ENCODE data around the gene ZNF267. TPM values are rescaled to one million over a fixed set of nuclear protein-coding genes. Genes with fewer than 3 reads are reported as not detected.
A peak's percentile ranks its signal among the peaks of the same experiment; 100 is the strongest.

The ZNF267 gene
- total and polyA plus RNA-seq, 2 donors (not counting 3 experiments of a cell fraction or from before 2014, with no cell fraction given), result 5.2 to 19.1 TPM

DNA sequence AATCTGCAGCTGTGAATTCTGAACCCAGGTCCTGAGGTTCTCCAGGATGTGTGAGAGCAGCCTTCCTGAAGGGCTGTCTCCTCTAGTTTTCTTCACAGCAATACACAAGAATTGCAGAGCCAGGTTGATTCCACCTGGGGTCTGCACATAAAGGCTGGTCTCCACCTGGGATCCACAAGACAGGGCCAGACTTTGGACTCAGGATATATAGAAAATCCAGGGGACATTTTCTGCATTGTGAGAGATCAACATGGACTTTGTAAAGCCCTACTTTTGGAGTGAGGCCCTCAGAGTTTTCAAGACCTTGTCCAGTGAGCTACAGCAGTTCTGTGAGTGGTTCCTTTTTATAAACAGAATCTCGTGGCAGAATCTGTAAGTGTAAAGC, 6.3 kb downstream of the ZNF267 start:
- H2AFZ ChIP-seq (ENCODE audit: low read depth, low read length), result no peak overlapping the region
- H3K79me2 ChIP-seq (ENCODE audit: control insufficient read depth, insufficient read depth, low read length), result peaks cover 100% of the 10 kb centered on the region
- peaks cover 2 to 4% of the 10 kb centered on the region in 2 experiments for H3K36me3 ChIP-seq (ENCODE audit: control insufficient read depth in 2 of 2, extremely low read depth in 1 of 2, insufficient read depth in 2 of 2, low read length in 2 of 2)
- H3K4me3 ChIP-seq (replicated peaks in 1 of 3; ENCODE audit: insufficient read depth in 1 of 3, low read depth in 1 of 3, low read length in 3 of 3), result no peak overlapping the region
- H4K20me1 ChIP-seq (replicated peaks; ENCODE audit: control insufficient read depth, extremely low read depth, insufficient read depth, low read length), result peaks cover 8% of the 10 kb centered on the region
- no peaks in the 10 kb centered on the region for H3K27me3 ChIP-seq (ENCODE audit: control insufficient read depth in 2 of 2, insufficient read depth in 2 of 2, low read length in 2 of 2)
- TF ChIP-seq MYC (IDR thresholded peaks at IDR 0.05; ENCODE audit: low read depth, low read length) (no peak), POLR2AphosphoS5 (IDR thresholded peaks at IDR 0.05; ENCODE audit: insufficient read depth, low read depth, low read length) (no peak), GATA2 (IDR thresholded peaks at IDR 0.05; ENCODE audit: insufficient read depth, insufficient read length, low read depth, low read length) (no peak)
- TSS peak; percentile 96 for BruUV-seq (replicated peaks)
- CTCF ChIA-PET, result no interaction called here
- no peak overlapping the region for H3K4me2 ChIP-seq (ENCODE audit: insufficient read depth, low read length)
- dilution Hi-C loops (cut with MboI; ENCODE audit: extremely low pct_ligation_motif_present, low sequenced_read_pairs), result no loop called here
- H3K27ac ChIP-seq (ENCODE audit: insufficient read depth, low read depth, low read length), result peak overlapping the region; percentile 45
- H3K4me1 ChIP-seq (ENCODE audit: control insufficient read depth, extremely low read depth, insufficient read depth, low read length), result peaks cover 44% of the 10 kb centered on the region
- POLR2A ChIA-PET, result no interaction called here
- no peaks in the 10 kb centered on the region for H3K9me3 ChIP-seq (replicated peaks; ENCODE audit: control insufficient read depth, insufficient read depth, low read length)
- FAIRE-seq (no peak), DNase-seq (ENCODE audit: low read depth, low spot score) (no peak)
- no peaks in the 10 kb centered on the region for H3K9me1 ChIP-seq (replicated peaks; ENCODE audit: control insufficient read depth, extremely low read depth, insufficient read depth, low read length)
- no peak overlapping the region for H3K9ac ChIP-seq (replicated peaks; ENCODE audit: extremely low read depth, insufficient read depth, low read length)
- intact Hi-C loops (cut with micrococcal nuclease), result loop anchor here (1.0 kb wide), 1 partner anchor 11 kb away; no protein-coding TSS in a partner anchor

GRCh38 chr16:31880322-31880979, 6.8 kb downstream of the ZNF267 start:
- ChIA-PET POLR2A (no interaction called here), CTCF (no interaction called here)
- FAIRE-seq (peak; percentile 73), DNase-seq (ENCODE audit: low read depth, low spot score) (peak; percentile 66)
- no peak overlapping the region for H2AFZ ChIP-seq (ENCODE audit: low read depth, low read length)
- no peaks in the 10 kb centered on the region for H3K9me3 ChIP-seq (replicated peaks; ENCODE audit: control insufficient read depth, insufficient read depth, low read length)
- no peak overlapping the region for H3K9ac ChIP-seq (replicated peaks; ENCODE audit: extremely low read depth, insufficient read depth, low read length)
- no peak overlapping the region for H3K4me3 ChIP-seq (replicated peaks in 1 of 3; ENCODE audit: insufficient read depth in 1 of 3, low read depth in 1 of 3, low read length in 3 of 3)
- intact Hi-C loops (cut with micrococcal nuclease) (loop anchor here (1.0 kb wide), 1 partner anchor 11 kb away; no protein-coding TSS in a partner anchor), dilution Hi-C loops (cut with MboI; ENCODE audit: extremely low pct_ligation_motif_present, low sequenced_read_pairs) (no loop called here)
- H3K4me1 ChIP-seq (ENCODE audit: control insufficient read depth, extremely low read depth, insufficient read depth, low read length), result peaks cover 39% of the 10 kb centered on the region
- H3K4me2 ChIP-seq (ENCODE audit: insufficient read depth, low read length), result peak overlapping the region; percentile 30
- H4K20me1 ChIP-seq (replicated peaks; ENCODE audit: control insufficient read depth, extremely low read depth, insufficient read depth, low read length), result peaks cover 8% of the 10 kb centered on the region
- H3K27ac ChIP-seq (ENCODE audit: insufficient read depth, low read depth, low read length), result peak overlapping the region; percentile 45
- TF ChIP-seq JUN (IDR thresholded peaks at IDR 0.05; ENCODE audit: borderline replicate concordance, insufficient read depth, insufficient read length, low read depth) (peak; percentile 82), FOS (IDR thresholded peaks at IDR 0.05; ENCODE audit: borderline replicate concordance, insufficient read depth, low read length) (peak; percentile 74), MYC (IDR thresholded peaks at IDR 0.05; ENCODE audit: low read depth, low read length) (no peak), GATA2 (IDR thresholded peaks at IDR 0.05; ENCODE audit: insufficient read depth, insufficient read length, low read depth, low read length) (peak; percentile 41), EZH2 (IDR thresholded peaks at IDR 0.05; ENCODE audit: borderline replicate concordance, low read depth, low read length, severe bottlenecking) (no peak), POLR2A (IDR thresholded peaks at IDR 0.05; ENCODE audit: low read depth, low read length) (no peak)
- no peaks in the 10 kb centered on the region for H3K9me1 ChIP-seq (replicated peaks; ENCODE audit: control insufficient read depth, extremely low read depth, insufficient read depth, low read length)
- H3K36me3 ChIP-seq (ENCODE audit: control insufficient read depth in 2 of 2, extremely low read depth in 1 of 2, insufficient read depth in 2 of 2, low read length in 2 of 2), result peaks cover 6 to 7% of the 10 kb centered on the region in 2 experiments
- H3K27me3 ChIP-seq (ENCODE audit: control insufficient read depth in 2 of 2, insufficient read depth in 2 of 2, low read length in 2 of 2), result no peaks in the 10 kb centered on the region
- no TSS peak for BruUV-seq (replicated peaks)
- peaks cover 100% of the 10 kb centered on the region for H3K79me2 ChIP-seq (ENCODE audit: control insufficient read depth, insufficient read depth, low read length)
